HCT116 (cell line): ENCODE data around the gene TNRC6A. TPM values are rescaled to one million over a fixed set of nuclear protein-coding genes. Genes with fewer than 3 reads are reported as not detected.

Source experiments
- ATAC-seq: fragments of 200-7000 bp; cut with Tn5 transposase; 2 replicates; pipeline ENCODE4 v1.9.1; 2020; ENCODE audit warnings: mild to moderate bottlenecking, moderate library complexity
- BruUV-seq: library from RNA; stranded (reverse); fragments of 400-500 nt; replicated peaks from 2 replicates; lab custom pipeline; 2021; lab: Mats Ljungman, UMichigan
- CTCF ChIA-PET: fragments of 300-600 bp; sonication (Branson Sonifier 250); formaldehyde crosslinking; loops from one replicate; lab custom pipeline; 2021; ENCODE audit warnings: antibody characterized with exemption; lab: Charles Lee
- POLR2A ChIA-PET: fragments of 300-600, 350-600 bp; sonication (Branson Sonifier 250); formaldehyde crosslinking; loops from one replicate; lab custom pipeline; 2021; ENCODE audit warnings: antibody characterized with exemption; lab: Charles Lee
- RAD21 ChIA-PET, 2 experiments: fragments of 300-600 bp; sonication (Branson Sonifier 250); formaldehyde crosslinking; loops; one replicate each; lab custom pipeline; 2023; ENCODE audit warnings: low total read pairs in 2 of 2; ENCODE audit not compliant: uncharacterized antibody in 2 of 2, unreplicated experiment in 2 of 2, low non-redundant PET in 1 of 2; lab: Charles Lee
- DNase-seq: peaks from one replicate; pipeline ENCODE4 v3.0.0-alpha.2; 2010; ENCODE audit warnings: low read depth, low spot score
- H2AFZ ChIP-seq: fragments of 200-600 bp; shearing (Covaris generic), sonication (generic); 2 replicates; pipeline ENCODE4 v1.6.1; 2017; ENCODE audit warnings: low read depth, mixed run types, mixed read lengths, antibody characterized with exemption, low read length; ENCODE audit not compliant: poor library complexity, severe bottlenecking
- H3K27ac ChIP-seq: 2 replicates; pipeline ENCODE4 v1.5.1; 2012; ENCODE audit warnings: low read depth, low read length
- H3K27me3 ChIP-seq: fragments of 200-600 bp; sonication (generic); 2 replicates; pipeline ENCODE4 v1.6.1; 2016; ENCODE audit warnings: mixed run types, low read length, mixed read lengths; ENCODE audit not compliant: insufficient read depth
- H3K36me3 ChIP-seq, 2 experiments: fragments of 200-500 bp in 1 of 2; fragments of 200-600 bp in 1 of 2; sonication (Bioruptor generic) in 1 of 2; sonication (generic) in 1 of 2; 2 replicates each; pipeline versions ENCODE4 v1.5.1 to v1.6.1; 2014 to 2016; ENCODE audit warnings: low read length in 2 of 2, inconsistent platforms in 1 of 2, mixed read lengths in 1 of 2, mixed run types in 1 of 2; ENCODE audit not compliant: insufficient read depth in 2 of 2, control insufficient read depth in 1 of 2
- H3K4me1 ChIP-seq, 2 experiments: fragments of 200-600 bp in 1 of 2; sonication (generic) in 1 of 2; 2 replicates each; pipeline versions ENCODE4 v1.5.1 to v1.6.1; 2012 to 2017; ENCODE audit warnings: low read length in 2 of 2, inconsistent platforms in 1 of 2, mild to moderate bottlenecking in 1 of 2, mixed read lengths in 1 of 2, mixed run types in 1 of 2, moderate library complexity in 1 of 2; ENCODE audit not compliant: insufficient read depth in 2 of 2, control insufficient read depth in 1 of 2
- H3K4me2 ChIP-seq: fragments of 200-600 bp; sonication (generic); 2 replicates; pipeline ENCODE4 v1.6.1; 2017; ENCODE audit warnings: mixed run types, low read length, mixed read lengths
- H3K4me3 ChIP-seq, 2 experiments: fragments of 200-600 bp in 1 of 2; sonication (generic) in 1 of 2; replicated peaks in 1 of 2; 2 replicates each; pipeline ENCODE4 v1.5.1; 2011 to 2016; ENCODE audit warnings: low read length in 2 of 2, control low read depth in 1 of 2, low read depth in 1 of 2, mild to moderate bottlenecking in 1 of 2, mixed read lengths in 1 of 2, mixed run types in 1 of 2
- H3K79me2 ChIP-seq: fragments of 200-600 bp; sonication (generic); 2 replicates; pipeline ENCODE4 v1.6.1; 2017; ENCODE audit warnings: mild to moderate bottlenecking, mixed run types, low read length, moderate library complexity, mixed read lengths; ENCODE audit not compliant: insufficient read depth
- H3K9ac ChIP-seq: fragments of 200-600 bp; sonication (generic); 2 replicates; pipeline ENCODE4 v1.6.1; 2016; ENCODE audit warnings: low read length, mixed read lengths
- H3K9me2 ChIP-seq: fragments of 200-600 bp; sonication (generic), shearing (Covaris generic); 2 replicates; pipeline ENCODE4 v1.6.1; 2017; ENCODE audit warnings: mixed run types, mild to moderate bottlenecking, moderate library complexity; ENCODE audit not compliant: insufficient read depth
- H3K9me3 ChIP-seq, 2 experiments: fragments of 200-500 bp in 1 of 2; fragments of 200-600 bp in 1 of 2; sonication (Bioruptor generic) in 1 of 2; sonication (generic) in 1 of 2; 2 replicates each; pipeline ENCODE4 v1.6.1; 2014 to 2017; ENCODE audit warnings: low read length in 2 of 2, mixed read lengths in 2 of 2, inconsistent platforms in 1 of 2, low read depth in 1 of 2, mild to moderate bottlenecking in 1 of 2, mixed run types in 1 of 2, moderate library complexity in 1 of 2; ENCODE audit not compliant: control insufficient read depth in 1 of 2, insufficient read depth in 1 of 2
- H4K20me1 ChIP-seq: fragments of 200-600 bp; sonication (generic), shearing (Covaris generic); 2 replicates; pipeline ENCODE4 v1.6.1; 2017; ENCODE audit warnings: mixed run types, mild to moderate bottlenecking, moderate library complexity; ENCODE audit not compliant: insufficient read depth
- CBX3 ChIP-seq: IDR thresholded peaks from 2 replicates; pipeline ENCODE4 v1.6.1; 2012; ENCODE audit warnings: low read depth
- CEBPB ChIP-seq: IDR thresholded peaks from 2 replicates; pipeline ENCODE4 v1.6.1; 2012; ENCODE audit warnings: low read depth
- ELF1 ChIP-seq: IDR thresholded peaks from 2 replicates; pipeline ENCODE4 v1.6.1; 2012; ENCODE audit warnings: low read depth, borderline replicate concordance
- EZH2 ChIP-seq: fragments of 200-600 bp; sonication (generic); IDR thresholded peaks from 2 replicates; pipeline ENCODE4 v1.6.1; 2017; ENCODE audit warnings: antibody characterized with exemption, mixed run types
- POLR2A ChIP-seq: IDR thresholded peaks from 2 replicates; pipeline ENCODE4 v1.7.0; 2011; ENCODE audit warnings: borderline replicate concordance; ENCODE audit not compliant: insufficient read depth, insufficient read length; ENCODE audit errors: extremely low read depth
- SIN3A ChIP-seq: IDR thresholded peaks from 2 replicates; pipeline ENCODE4 v1.6.1; 2012; ENCODE audit warnings: low read depth
- SP1 ChIP-seq: IDR thresholded peaks from 2 replicates; pipeline ENCODE4 v1.6.1; 2012; ENCODE audit warnings: low read depth
- TCF7L2 ChIP-seq: IDR thresholded peaks from 2 replicates; pipeline ENCODE4 v1.7.0; 2011; ENCODE audit warnings: borderline replicate concordance, inconsistent platforms; ENCODE audit not compliant: insufficient read depth, insufficient read length; ENCODE audit errors: extremely low read depth
- ZFX ChIP-seq: fragments of 450-650 bp; IDR thresholded peaks from 2 replicates; pipeline ENCODE4 v1.6.1; 2017
- ZNF274 ChIP-seq: fragments of 200-500 bp; sonication (Bioruptor generic); IDR thresholded peaks from 2 replicates; pipeline ENCODE4 v1.6.1; 2014; ENCODE audit warnings: mild to moderate bottlenecking, low read depth, low read length, inconsistent platforms
- intact Hi-C: fragments of 100-400 bp; cut with micrococcal nuclease; formaldehyde crosslinking; loops from 2 replicates; pipeline ENCODE4 v1.10.0; 2022
- total RNA-seq: library from RNA; stranded (reverse); gene quantifications from one replicate; pipeline ENCODE4 v1.2.1, GENCODE V29; 2021; ENCODE audit not compliant: unreplicated experiment
- TF ChIP-seq, protein P1 (sequence below): IDR thresholded peaks from 2 replicates; pipeline ENCODE4 v1.6.1; 2012; ENCODE audit warnings: low read depth
- TF ChIP-seq, protein P2 (sequence below): IDR thresholded peaks from 2 replicates; pipeline ENCODE4 v1.6.1; 2012
- TF ChIP-seq, protein P3 (sequence below): IDR thresholded peaks from 2 replicates; pipeline ENCODE4 v1.6.1; 2012
- TF ChIP-seq, protein P4 (sequence below): IDR thresholded peaks from 2 replicates; pipeline ENCODE4 v1.6.1; 2011; ENCODE audit warnings: mild to moderate bottlenecking, low read length, moderate library complexity; ENCODE audit not compliant: insufficient replicate concordance; ENCODE audit errors: extremely low read depth

TNRC6A gene
- total RNA-seq, 1 experiment from 2014 or later: 37.0 TPM

DNA sequence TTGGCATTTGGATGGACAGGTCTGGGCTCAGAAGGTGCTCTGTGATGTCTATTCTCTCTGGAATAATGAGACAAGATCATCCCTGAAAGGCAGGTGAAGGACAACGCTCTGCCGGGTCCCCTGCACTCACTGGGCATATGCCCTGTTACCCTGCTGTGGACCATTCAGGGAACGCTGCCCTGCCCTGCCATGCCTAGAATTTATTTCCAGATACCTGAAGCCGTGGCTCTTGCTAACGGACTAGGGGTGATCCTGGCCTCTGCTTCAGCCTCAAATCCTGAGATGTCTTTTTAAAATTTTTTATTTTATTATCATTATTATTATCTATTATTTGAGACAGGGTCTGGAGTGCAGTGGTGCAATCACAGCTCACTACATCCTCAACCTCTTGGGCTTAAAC is 120.2 kb downstream of the TNRC6A start:
- RAD21 ChIA-PET: interaction anchor here in 1 of 2 experiments (0.6 kb wide), 1 partner anchor 18 kb away, joined by 5 read pairs; no protein-coding TSS in a partner anchor
- Histone ChIP-seq H3K4me1 (peaks cover 12 to 62% of the 10 kb centered on the region in 2 experiments), H3K27ac (no peak overlapping the region), H3K4me3 (no peak overlapping the region), H3K79me2 (no peaks in the 10 kb centered on the region), H3K9ac (no peak overlapping the region), H3K9me3 (no peaks in the 10 kb centered on the region), H3K36me3 (no peaks in the 10 kb centered on the region), H3K4me2 (no peak overlapping the region), H3K27me3 (no peaks in the 10 kb centered on the region), H4K20me1 (no peaks in the 10 kb centered on the region), H3K9me2 (no peaks in the 10 kb centered on the region), H2AFZ (no peak overlapping the region)
- DNase-seq (no peak), ATAC-seq (no peak)
- CTCF ChIA-PET: no interaction called here
- no TSS peak for BruUV-seq
- POLR2A ChIA-PET: no interaction called here
- intact Hi-C loops: no loop called here
- TF ChIP-seq, protein P1, sequence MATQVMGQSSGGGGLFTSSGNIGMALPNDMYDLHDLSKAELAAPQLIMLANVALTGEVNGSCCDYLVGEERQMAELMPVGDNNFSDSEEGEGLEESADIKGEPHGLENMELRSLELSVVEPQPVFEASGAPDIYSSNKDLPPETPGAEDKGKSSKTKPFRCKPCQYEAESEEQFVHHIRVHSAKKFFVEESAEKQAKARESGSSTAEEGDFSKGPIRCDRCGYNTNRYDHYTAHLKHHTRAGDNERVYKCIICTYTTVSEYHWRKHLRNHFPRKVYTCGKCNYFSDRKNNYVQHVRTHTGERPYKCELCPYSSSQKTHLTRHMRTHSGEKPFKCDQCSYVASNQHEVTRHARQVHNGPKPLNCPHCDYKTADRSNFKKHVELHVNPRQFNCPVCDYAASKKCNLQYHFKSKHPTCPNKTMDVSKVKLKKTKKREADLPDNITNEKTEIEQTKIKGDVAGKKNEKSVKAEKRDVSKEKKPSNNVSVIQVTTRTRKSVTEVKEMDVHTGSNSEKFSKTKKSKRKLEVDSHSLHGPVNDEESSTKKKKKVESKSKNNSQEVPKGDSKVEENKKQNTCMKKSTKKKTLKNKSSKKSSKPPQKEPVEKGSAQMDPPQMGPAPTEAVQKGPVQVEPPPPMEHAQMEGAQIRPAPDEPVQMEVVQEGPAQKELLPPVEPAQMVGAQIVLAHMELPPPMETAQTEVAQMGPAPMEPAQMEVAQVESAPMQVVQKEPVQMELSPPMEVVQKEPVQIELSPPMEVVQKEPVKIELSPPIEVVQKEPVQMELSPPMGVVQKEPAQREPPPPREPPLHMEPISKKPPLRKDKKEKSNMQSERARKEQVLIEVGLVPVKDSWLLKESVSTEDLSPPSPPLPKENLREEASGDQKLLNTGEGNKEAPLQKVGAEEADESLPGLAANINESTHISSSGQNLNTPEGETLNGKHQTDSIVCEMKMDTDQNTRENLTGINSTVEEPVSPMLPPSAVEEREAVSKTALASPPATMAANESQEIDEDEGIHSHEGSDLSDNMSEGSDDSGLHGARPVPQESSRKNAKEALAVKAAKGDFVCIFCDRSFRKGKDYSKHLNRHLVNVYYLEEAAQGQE: no peak
- no peak for TF ChIP-seq ELF1
- TF ChIP-seq CEBPB: no peak
- no peak for TF ChIP-seq ZNF274

DNA sequence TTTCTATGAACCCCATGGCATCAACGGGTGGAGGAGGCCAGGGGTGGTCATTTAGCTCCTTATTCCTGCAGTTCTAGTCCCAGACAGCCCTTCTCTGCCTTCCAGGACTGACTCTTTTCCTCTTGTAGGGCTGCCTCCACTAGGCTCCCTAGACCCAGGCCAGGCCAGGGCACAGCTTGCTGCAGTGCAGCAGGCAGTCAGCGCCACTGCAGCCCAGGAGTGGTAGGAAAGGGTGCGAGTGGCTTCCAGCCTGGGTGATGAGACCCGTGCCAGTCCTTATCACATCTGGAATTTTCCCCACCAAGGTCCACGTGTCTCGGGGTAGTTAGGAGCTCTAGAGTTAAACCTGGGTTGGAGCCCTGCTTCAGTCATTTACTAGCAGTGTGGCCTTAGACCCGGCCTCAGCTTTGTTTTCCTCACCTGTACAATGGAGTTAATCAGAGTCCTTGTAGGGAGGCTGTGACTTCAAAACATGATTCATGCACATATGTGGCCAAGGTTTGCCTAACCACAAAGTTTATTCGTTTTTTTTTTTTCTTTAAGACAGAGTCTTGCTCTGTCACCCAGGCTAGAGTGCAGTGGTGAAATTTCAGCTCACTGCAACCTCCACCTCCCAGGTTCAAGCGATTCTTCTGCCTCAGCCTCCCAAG is 121.0 kb downstream of the TNRC6A start:
- CTCF ChIA-PET: no interaction called here

More for the DNA sequence above, 121.0 kb downstream of the TNRC6A start:
- Histone ChIP-seq H3K36me3 (no peaks in the 10 kb centered on the region), H3K9ac (no peak overlapping the region), H3K27me3 (no peaks in the 10 kb centered on the region), H3K9me2 (no peaks in the 10 kb centered on the region), H3K9me3 (no peaks in the 10 kb centered on the region), H3K4me1 (peaks cover 9 to 56% of the 10 kb centered on the region in 2 experiments), H3K27ac (no peak overlapping the region), H4K20me1 (no peaks in the 10 kb centered on the region), H2AFZ (no peak overlapping the region), H3K4me2 (peak overlapping the region; percentile 19; the same call in 1 of the 2 replicates), H3K4me3 (no peak overlapping the region), H3K79me2 (no peaks in the 10 kb centered on the region)
- intact Hi-C loops: no loop called here
- peak; percentile 38; the same call in 1 of the 2 replicates for ATAC-seq
- POLR2A ChIA-PET: interaction anchor here (0.6 kb wide), 1 partner anchor 205 kb away, joined by 3 read pairs; no protein-coding TSS in a partner anchor
- DNase-seq: no peak
- BruUV-seq: no TSS peak
- RAD21 ChIA-PET: no interaction called here
- TF ChIP-seq EZH2: no peak
- TF ChIP-seq CEBPB: no peak
- TF ChIP-seq SIN3A: no peak
- TF ChIP-seq ZNF274: no peak
- TF ChIP-seq CBX3: no peak
- no peak for TF ChIP-seq SP1
- TF ChIP-seq, protein P2, sequence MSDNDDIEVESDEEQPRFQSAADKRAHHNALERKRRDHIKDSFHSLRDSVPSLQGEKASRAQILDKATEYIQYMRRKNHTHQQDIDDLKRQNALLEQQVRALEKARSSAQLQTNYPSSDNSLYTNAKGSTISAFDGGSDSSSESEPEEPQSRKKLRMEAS: no peak
- TF ChIP-seq, protein P3, sequence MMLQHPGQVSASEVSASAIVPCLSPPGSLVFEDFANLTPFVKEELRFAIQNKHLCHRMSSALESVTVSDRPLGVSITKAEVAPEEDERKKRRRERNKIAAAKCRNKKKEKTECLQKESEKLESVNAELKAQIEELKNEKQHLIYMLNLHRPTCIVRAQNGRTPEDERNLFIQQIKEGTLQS: no peak
- TF ChIP-seq TCF7L2: no peak
- TF ChIP-seq, protein P4, sequence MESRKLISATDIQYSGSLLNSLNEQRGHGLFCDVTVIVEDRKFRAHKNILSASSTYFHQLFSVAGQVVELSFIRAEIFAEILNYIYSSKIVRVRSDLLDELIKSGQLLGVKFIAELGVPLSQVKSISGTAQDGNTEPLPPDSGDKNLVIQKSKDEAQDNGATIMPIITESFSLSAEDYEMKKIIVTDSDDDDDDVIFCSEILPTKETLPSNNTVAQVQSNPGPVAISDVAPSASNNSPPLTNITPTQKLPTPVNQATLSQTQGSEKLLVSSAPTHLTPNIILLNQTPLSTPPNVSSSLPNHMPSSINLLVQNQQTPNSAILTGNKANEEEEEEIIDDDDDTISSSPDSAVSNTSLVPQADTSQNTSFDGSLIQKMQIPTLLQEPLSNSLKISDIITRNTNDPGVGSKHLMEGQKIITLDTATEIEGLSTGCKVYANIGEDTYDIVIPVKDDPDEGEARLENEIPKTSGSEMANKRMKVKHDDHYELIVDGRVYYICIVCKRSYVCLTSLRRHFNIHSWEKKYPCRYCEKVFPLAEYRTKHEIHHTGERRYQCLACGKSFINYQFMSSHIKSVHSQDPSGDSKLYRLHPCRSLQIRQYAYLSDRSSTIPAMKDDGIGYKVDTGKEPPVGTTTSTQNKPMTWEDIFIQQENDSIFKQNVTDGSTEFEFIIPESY: no peak
- TF ChIP-seq ZFX: no peak
- TF ChIP-seq POLR2A: no peak
- TF ChIP-seq, all 23 proteins: peak for 0
